ENCODE measurements around the gene POLE.

DNA sequence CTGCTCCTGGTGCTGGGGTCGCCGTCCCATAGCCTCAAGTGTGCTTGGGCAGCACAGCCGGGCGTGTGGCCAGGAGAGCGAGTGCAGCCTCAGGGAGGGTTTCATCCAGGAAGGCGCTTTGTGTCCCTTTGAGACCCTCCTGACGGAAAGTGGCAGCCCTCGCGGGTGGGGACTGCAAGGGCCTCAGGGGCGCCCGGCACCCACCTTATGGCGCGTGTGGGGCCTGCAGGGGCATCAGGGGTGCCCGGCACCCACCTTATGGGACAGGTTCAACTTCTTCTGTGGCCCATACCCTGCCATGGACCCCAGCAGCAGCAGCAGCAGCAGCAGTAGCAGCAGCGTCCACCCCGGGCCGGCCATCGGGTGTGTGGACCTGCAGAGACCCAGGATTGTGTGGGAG lies 81.2 kb downstream of the POLE start:
- TF ChIP-seq, protein P1, sequence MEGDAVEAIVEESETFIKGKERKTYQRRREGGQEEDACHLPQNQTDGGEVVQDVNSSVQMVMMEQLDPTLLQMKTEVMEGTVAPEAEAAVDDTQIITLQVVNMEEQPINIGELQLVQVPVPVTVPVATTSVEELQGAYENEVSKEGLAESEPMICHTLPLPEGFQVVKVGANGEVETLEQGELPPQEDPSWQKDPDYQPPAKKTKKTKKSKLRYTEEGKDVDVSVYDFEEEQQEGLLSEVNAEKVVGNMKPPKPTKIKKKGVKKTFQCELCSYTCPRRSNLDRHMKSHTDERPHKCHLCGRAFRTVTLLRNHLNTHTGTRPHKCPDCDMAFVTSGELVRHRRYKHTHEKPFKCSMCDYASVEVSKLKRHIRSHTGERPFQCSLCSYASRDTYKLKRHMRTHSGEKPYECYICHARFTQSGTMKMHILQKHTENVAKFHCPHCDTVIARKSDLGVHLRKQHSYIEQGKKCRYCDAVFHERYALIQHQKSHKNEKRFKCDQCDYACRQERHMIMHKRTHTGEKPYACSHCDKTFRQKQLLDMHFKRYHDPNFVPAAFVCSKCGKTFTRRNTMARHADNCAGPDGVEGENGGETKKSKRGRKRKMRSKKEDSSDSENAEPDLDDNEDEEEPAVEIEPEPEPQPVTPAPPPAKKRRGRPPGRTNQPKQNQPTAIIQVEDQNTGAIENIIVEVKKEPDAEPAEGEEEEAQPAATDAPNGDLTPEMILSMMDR (IDR thresholded peaks at IDR 0.05) = no peak
- no peak for TF ChIP-seq POLR2A (IDR thresholded peaks at IDR 0.05)
- TF ChIP-seq POLR2AphosphoS5 (IDR thresholded peaks at IDR 0.05) = no peak

All from breast epithelium (tissue), 3 donors.